ENCODE measurements around the gene CD1D. TPM values are rescaled to one million over a fixed set of nuclear protein-coding genes. Genes with fewer than 3 reads are reported as not detected.

CD1D gene
- total and polyA plus RNA-seq, 12 donors, result 1.1 to 5.6 (median 3.0) TPM

DNA sequence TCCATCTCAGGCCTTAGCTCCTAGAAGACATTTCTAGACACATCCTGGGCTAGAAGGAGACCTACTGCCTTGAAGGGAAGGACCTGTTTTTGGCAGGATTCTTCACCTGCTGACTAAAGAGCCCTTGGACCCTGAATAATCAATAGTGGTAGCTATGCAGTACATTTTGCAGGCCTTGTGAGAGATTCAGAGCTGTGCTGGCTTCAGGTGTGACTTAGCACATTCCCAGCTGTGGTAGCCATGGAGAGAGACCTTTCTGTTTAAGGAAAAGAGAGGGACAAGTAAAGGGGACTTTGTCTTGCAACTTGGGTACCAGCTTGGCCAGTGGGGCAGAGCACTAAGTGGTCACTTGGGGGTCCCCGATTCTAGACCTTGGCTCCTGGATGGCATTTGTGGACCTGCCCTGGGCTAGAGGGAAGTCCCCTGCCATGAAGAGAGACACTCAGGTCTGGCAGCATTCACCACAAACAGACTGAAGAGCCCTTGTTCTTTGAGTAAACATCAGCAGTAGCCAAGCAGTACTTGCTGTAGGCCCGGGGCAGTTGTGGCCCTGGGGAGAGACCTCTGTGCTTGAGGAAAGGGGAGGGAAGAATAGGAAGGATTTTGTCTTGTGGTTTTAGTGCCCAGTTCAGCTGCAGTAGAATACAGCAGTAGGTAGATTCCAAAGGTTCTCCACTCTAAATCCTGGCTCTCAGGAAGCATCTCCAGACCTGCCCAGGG lies 47.4 kb downstream of the CD1D start:
- 68 to 86% (median 77%) methylated on average over 2 of the region's 2 CpGs for WGBS, 4 donors
- peaks cover 4% of the 10 kb centered on the region for H3K27me3 ChIP-seq
- no peaks in the 10 kb centered on the region for H3K9me3 ChIP-seq (replicated peaks in 1 of 3)
- no peak overlapping the region for H3K27ac ChIP-seq
- no peaks in the 10 kb centered on the region for H3K36me3 ChIP-seq (replicated peaks in 1 of 2)
- no peak overlapping the region for H3K4me3 ChIP-seq
- TF ChIP-seq, protein P1, sequence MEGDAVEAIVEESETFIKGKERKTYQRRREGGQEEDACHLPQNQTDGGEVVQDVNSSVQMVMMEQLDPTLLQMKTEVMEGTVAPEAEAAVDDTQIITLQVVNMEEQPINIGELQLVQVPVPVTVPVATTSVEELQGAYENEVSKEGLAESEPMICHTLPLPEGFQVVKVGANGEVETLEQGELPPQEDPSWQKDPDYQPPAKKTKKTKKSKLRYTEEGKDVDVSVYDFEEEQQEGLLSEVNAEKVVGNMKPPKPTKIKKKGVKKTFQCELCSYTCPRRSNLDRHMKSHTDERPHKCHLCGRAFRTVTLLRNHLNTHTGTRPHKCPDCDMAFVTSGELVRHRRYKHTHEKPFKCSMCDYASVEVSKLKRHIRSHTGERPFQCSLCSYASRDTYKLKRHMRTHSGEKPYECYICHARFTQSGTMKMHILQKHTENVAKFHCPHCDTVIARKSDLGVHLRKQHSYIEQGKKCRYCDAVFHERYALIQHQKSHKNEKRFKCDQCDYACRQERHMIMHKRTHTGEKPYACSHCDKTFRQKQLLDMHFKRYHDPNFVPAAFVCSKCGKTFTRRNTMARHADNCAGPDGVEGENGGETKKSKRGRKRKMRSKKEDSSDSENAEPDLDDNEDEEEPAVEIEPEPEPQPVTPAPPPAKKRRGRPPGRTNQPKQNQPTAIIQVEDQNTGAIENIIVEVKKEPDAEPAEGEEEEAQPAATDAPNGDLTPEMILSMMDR (IDR thresholded peaks at IDR 0.05), result no peak
- no peak for TF ChIP-seq POLR2A (IDR thresholded peaks at IDR 0.05)
- no peak for DNase-seq
- H3K4me1 ChIP-seq (replicated peaks in 1 of 2), result no peaks in the 10 kb centered on the region
- intact Hi-C loops (cut with DNase I), result no loop called here

Other genes starting within 250 kb of the CD1D start
- 10 to 100 TPM; 19.4 to 57.2 (median 47.5) TPM for gene KIRREL1, start 187.2 kb upstream of the CD1D start, total RNA-seq
- gene KIRREL1, start 187.2 kb upstream of the CD1D start, polyA plus RNA-seq, result 10 to 100 TPM; 10.1 to 13.9 (median 11.2) TPM
- under 1 TPM in 2 of 9 donors, not detected in 7; 0.06 to 0.34 TPM for gene CD1A, start 73.5 kb downstream of the CD1D start, total RNA-seq
- not detected for gene CD1A, start 73.5 kb downstream of the CD1D start, polyA plus RNA-seq
- gene CD1C, start 109.0 kb downstream of the CD1D start, total RNA-seq, result under 1 TPM in 1 of 9 donors, not detected in 8; 0.94 TPM
- gene CD1C, start 109.0 kb downstream of the CD1D start, polyA plus RNA-seq, result under 1 TPM in 2 of 3 donors, not detected in 1; 0.11 to 0.27 TPM
- gene CD1B, start 150.6 kb downstream of the CD1D start, total RNA-seq, result not detected
- not detected for gene CD1B, start 150.6 kb downstream of the CD1D start, polyA plus RNA-seq
- under 1 TPM in 2 of 9 donors, not detected in 7; 0.06 to 0.50 TPM for gene CD1E, start 173.0 kb downstream of the CD1D start, total RNA-seq
- gene CD1E, start 173.0 kb downstream of the CD1D start, polyA plus RNA-seq, result not detected
- gene OR10T2, start 218.6 kb downstream of the CD1D start, total RNA-seq, result not detected
- gene OR10T2, start 218.6 kb downstream of the CD1D start, polyA plus RNA-seq, result not detected
- gene OR10K2, start 245.3 kb downstream of the CD1D start, total RNA-seq, result not detected
- gene OR10K2, start 245.3 kb downstream of the CD1D start, polyA plus RNA-seq, result not detected